ENCODE measurements around the gene CENPC.

Gene CENPC

DNA sequence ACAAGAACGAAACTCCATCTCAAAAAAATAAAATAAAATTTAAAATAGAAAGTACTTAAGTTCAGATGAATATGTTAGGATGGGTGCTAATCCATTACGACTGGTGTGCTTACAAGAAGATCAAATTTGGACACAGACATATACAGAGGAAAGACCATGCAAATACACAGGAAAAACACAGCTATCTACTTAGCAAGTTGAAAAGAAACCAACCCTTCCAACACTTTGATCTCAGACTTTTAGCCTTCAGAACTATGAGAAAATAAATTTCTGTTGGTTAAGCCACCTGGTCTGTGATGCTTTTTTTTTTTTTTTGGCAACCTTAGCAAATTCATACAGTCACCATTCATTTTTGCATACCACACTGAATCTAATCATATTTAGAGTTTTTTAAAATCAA, 116.5 kb downstream of the CENPC start:
- Histone ChIP-seq H3K4me1 (ENCODE audit: control insufficient read depth, insufficient read depth, low read length) (no peaks in the 10 kb centered on the region), H3K4me3 (ENCODE audit: low read length) (no peak overlapping the region), H3K27ac (ENCODE audit: low read depth, low read length) (no peak overlapping the region), H3K36me3 (ENCODE audit: control insufficient read depth, insufficient read depth, low read length) (no peaks in the 10 kb centered on the region), H3K27me3 (ENCODE audit: control insufficient read depth, insufficient read depth, low read length) (no peaks in the 10 kb centered on the region), H3K9ac (ENCODE audit: low read length) (no peak overlapping the region)

Data from rectal smooth muscle tissue (tissue), 1 donor.